ENCODE results near the gene UBE2E2.

The UBE2E2 gene

DNA sequence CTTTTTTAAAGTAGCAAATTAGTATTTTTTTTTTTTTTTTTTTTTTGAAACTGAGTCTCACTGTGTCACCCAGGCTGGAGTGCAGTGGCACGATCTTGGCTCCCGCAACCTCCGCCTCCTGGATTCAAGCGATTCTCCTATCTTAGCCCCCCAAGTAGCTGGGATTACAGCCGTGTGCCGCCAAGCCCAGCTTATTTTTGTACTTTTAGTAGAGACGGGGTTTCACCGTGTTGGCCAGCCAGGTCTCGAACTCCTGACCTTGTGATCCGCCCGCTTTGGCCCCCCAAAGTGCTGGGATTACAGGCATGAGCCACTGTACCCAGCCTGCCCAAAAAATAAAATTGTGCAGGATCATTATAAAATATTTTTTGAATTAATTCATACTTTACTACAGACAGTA is 330.5 kb downstream of the UBE2E2 start:
- H3K4me2 ChIP-seq (ENCODE audit: low read length), result no peak overlapping the region

DNA sequence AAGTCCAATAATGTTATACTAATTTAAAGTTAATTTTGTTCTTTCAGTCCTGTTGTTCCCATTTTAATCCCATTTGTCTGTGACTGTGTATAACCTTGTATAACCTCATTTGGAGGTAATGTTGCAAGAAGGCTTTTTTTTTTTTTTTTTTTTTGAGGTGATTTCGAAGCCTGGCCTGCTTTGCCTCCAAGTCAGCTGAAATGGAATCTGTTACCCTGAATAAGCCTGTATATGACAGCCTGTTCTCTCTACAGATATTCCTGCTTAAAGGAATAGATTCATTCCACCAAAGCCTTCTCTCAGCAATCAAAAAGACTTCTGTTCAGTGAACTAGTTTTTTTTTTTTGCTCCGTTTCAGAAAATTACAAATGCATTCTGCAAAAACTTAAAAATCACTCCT is 330.9 kb downstream of the UBE2E2 start:
- no peaks in the 10 kb centered on the region for H3K36me3 ChIP-seq (ENCODE audit: control insufficient read depth, low read length)
- no peak overlapping the region for H3K27ac ChIP-seq (ENCODE audit: low read depth, low read length)
- H3K4me3 ChIP-seq (ENCODE audit: low read length), result no peak overlapping the region
- no peaks in the 10 kb centered on the region for H3K9me2 ChIP-seq (replicated peaks; ENCODE audit: control insufficient read depth, low read length)
- H4K20me1 ChIP-seq (ENCODE audit: control insufficient read depth, insufficient read depth, low read depth, low read length), result no peaks in the 10 kb centered on the region
- H3F3A ChIP-seq (ENCODE audit: control insufficient read depth, insufficient read depth), result no peaks in the 10 kb centered on the region
- no peak overlapping the region for H3K4me2 ChIP-seq (ENCODE audit: low read length)
- peaks cover 5% of the 10 kb centered on the region for H3K4me1 ChIP-seq (ENCODE audit: control insufficient read depth, low read length)
- TF ChIP-seq EZH2phosphoT487 (IDR thresholded peaks at IDR 0.05; ENCODE audit: borderline replicate concordance, low read length) (no peak), CTCF (IDR thresholded peaks at IDR 0.05; ENCODE audit: low read depth, low read length, poor library complexity, severe bottlenecking) (no peak)
- H3K27me3 ChIP-seq (ENCODE audit: control insufficient read depth, low read length), result no peaks in the 10 kb centered on the region
- no peaks in the 10 kb centered on the region for H3K9me3 ChIP-seq (ENCODE audit: control insufficient read depth, insufficient read depth, low read length)
- H3K79me2 ChIP-seq (ENCODE audit: control insufficient read depth, low read length), result no peaks in the 10 kb centered on the region

More for the DNA sequence above, 330.5 kb downstream of the UBE2E2 start:
- Histone ChIP-seq H3K27me3 (ENCODE audit: control insufficient read depth, low read length) (no peaks in the 10 kb centered on the region), H3F3A (ENCODE audit: control insufficient read depth, insufficient read depth) (no peaks in the 10 kb centered on the region), H3K4me3 (ENCODE audit: low read length) (no peak overlapping the region), H4K20me1 (ENCODE audit: control insufficient read depth, insufficient read depth, low read depth, low read length) (no peaks in the 10 kb centered on the region), H3K27ac (ENCODE audit: low read depth, low read length) (no peak overlapping the region), H3K9me3 (ENCODE audit: control insufficient read depth, insufficient read depth, low read length) (no peaks in the 10 kb centered on the region), H3K79me2 (ENCODE audit: control insufficient read depth, low read length) (no peaks in the 10 kb centered on the region), H3K36me3 (ENCODE audit: control insufficient read depth, low read length) (no peaks in the 10 kb centered on the region), H3K4me1 (ENCODE audit: control insufficient read depth, low read length) (peaks cover 7% of the 10 kb centered on the region), H3K9me2 (replicated peaks; ENCODE audit: control insufficient read depth, low read length) (no peaks in the 10 kb centered on the region)
- TF ChIP-seq EZH2phosphoT487 (IDR thresholded peaks at IDR 0.05; ENCODE audit: borderline replicate concordance, low read length), result no peak
- no peak for TF ChIP-seq CTCF (IDR thresholded peaks at IDR 0.05; ENCODE audit: low read depth, low read length, poor library complexity, severe bottlenecking)

DNA sequence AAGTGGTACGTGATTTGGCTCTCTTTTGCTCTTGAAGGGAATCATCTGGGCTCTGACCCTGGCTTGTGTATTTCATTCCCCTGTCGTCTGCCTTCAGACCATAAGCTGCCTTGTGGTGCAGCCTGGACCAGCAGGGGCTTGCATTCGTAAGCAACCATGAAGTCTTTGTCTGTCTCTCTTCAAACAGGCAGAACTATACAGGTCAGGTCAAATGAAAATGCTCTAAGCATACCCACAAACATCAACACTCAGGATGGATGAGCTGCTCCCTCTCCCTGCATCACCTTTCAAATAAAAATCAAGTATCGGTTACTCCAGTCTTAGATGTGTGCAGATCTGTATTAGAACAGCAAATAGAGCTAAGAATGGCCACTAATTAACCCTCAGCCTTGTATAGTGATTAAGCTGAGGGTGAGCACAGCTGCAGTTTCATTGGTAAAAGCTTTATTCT is 334.0 kb downstream of the UBE2E2 start:
- TF ChIP-seq CTCF (IDR thresholded peaks at IDR 0.05; ENCODE audit: low read depth, low read length, poor library complexity, severe bottlenecking) (no peak), EZH2phosphoT487 (IDR thresholded peaks at IDR 0.05; ENCODE audit: borderline replicate concordance, low read length) (no peak)
- Histone ChIP-seq H3F3A (ENCODE audit: control insufficient read depth, insufficient read depth) (no peaks in the 10 kb centered on the region), H3K27ac (ENCODE audit: low read depth, low read length) (no peak overlapping the region), H3K79me2 (ENCODE audit: control insufficient read depth, low read length) (no peaks in the 10 kb centered on the region), H3K27me3 (ENCODE audit: control insufficient read depth, low read length) (no peaks in the 10 kb centered on the region), H3K36me3 (ENCODE audit: control insufficient read depth, low read length) (no peaks in the 10 kb centered on the region), H3K9me2 (replicated peaks; ENCODE audit: control insufficient read depth, low read length) (no peaks in the 10 kb centered on the region), H3K4me3 (ENCODE audit: low read length) (no peak overlapping the region), H3K9me3 (ENCODE audit: control insufficient read depth, insufficient read depth, low read length) (no peaks in the 10 kb centered on the region), H4K20me1 (ENCODE audit: control insufficient read depth, insufficient read depth, low read depth, low read length) (no peaks in the 10 kb centered on the region), H3K4me1 (ENCODE audit: control insufficient read depth, low read length) (no peaks in the 10 kb centered on the region), H3K4me2 (ENCODE audit: low read length) (no peak overlapping the region)
